CD4-positive, alpha-beta T cell (primary cell): Measurements from ENCODE around the gene PSMD2. TPM values are rescaled to one million over a fixed set of nuclear protein-coding genes. Genes with fewer than 3 reads are reported as not detected.

ENCODE experiments used
- ATAC-seq: fragments of 200-7000 bp; cut with Tn5 transposase; one replicate; pipeline ENCODE4 v1.10.0; 2022; ENCODE audit warnings: mild to moderate bottlenecking; ENCODE audit not compliant: poor library complexity
- CTCF ChIA-PET: fragments of 350-600 bp; sonication (Branson Sonifier 250); formaldehyde crosslinking; loops from one replicate; lab custom pipeline; 2021; ENCODE audit warnings: antibody characterized with exemption, inconsistent platforms; lab: Charles Lee
- POLR2A ChIA-PET: fragments of 350-600 bp; sonication (Branson Sonifier 250); formaldehyde crosslinking; loops from one replicate; lab custom pipeline; 2021; ENCODE audit warnings: antibody characterized with exemption, inconsistent platforms; lab: Charles Lee
- DNase-seq, 14 experiments: peaks; one replicate each; pipeline ENCODE4 v3.0.0-alpha.2; 2013 to 2020; ENCODE audit warnings: mixed read lengths in 2 of 14
- H3K27ac ChIP-seq, 2 donors: one replicate each; pipeline versions ENCODE4 v1.5.1 to v1.7.0; 2013; ENCODE audit warnings: low read length in 2 of 2, low read depth in 1 of 2, mild to moderate bottlenecking in 1 of 2
- H3K27me3 ChIP-seq, 2 experiments: 1 replicate in 1 of 2; 2 replicates in 1 of 2; pipeline versions ENCODE4 v1.6.1 to v1.7.0; 2013; ENCODE audit warnings: low read length in 2 of 2, control low read depth in 1 of 2, mild to moderate bottlenecking in 1 of 2, moderate library complexity in 1 of 2; ENCODE audit not compliant: insufficient read depth in 2 of 2, control insufficient read depth in 1 of 2
- H3K36me3 ChIP-seq: one replicate; pipeline ENCODE4 v1.6.1; 2013; ENCODE audit warnings: low read length, control low read depth; ENCODE audit not compliant: insufficient read depth
- H3K4me1 ChIP-seq: one replicate; pipeline ENCODE4 v1.6.1; 2013; ENCODE audit warnings: low read length, control low read depth; ENCODE audit not compliant: insufficient read depth
- H3K4me3 ChIP-seq: one replicate; pipeline ENCODE4 v1.5.1; 2013; ENCODE audit warnings: mild to moderate bottlenecking, low read length, moderate library complexity
- H3K9me3 ChIP-seq, 2 experiments: 1 replicate in 1 of 2; 2 replicates in 1 of 2; pipeline versions ENCODE4 v1.6.1 to v1.7.0; 2013; ENCODE audit warnings: low read length in 2 of 2, mild to moderate bottlenecking in 2 of 2, control low read depth in 1 of 2, moderate library complexity in 1 of 2; ENCODE audit not compliant: control insufficient read depth in 1 of 2, insufficient read depth in 1 of 2
- H3K27ac Mint-ChIP-seq: one replicate; pipeline ENCODE4 v1.8.0; 2020; ENCODE audit warnings: mixed read lengths
- H3K27me3 Mint-ChIP-seq: one replicate; pipeline ENCODE4 v1.8.0; 2021; ENCODE audit warnings: mixed read lengths
- H3K36me3 Mint-ChIP-seq: one replicate; pipeline ENCODE4 v1.8.0; 2021; ENCODE audit warnings: low read depth, mixed read lengths
- H3K4me1 Mint-ChIP-seq: one replicate; pipeline ENCODE4 v1.8.0; 2021; ENCODE audit warnings: low read depth, mixed read lengths
- H3K4me3 Mint-ChIP-seq: one replicate; pipeline ENCODE4 v1.8.0; 2020; ENCODE audit warnings: mild to moderate bottlenecking, mixed read lengths
- H3K9me3 Mint-ChIP-seq: one replicate; pipeline ENCODE4 v1.8.0; 2020; ENCODE audit warnings: mixed read lengths
- intact Hi-C, 2 experiments: fragments of 100-400 bp; cut with DNase I in 1 of 2; cut with micrococcal nuclease in 1 of 2; formaldehyde crosslinking; loops; one replicate each; pipeline versions ENCODE4 v1.15.1 to v1.9.0; 2023 to 2025; cut with DNase I, micrococcal nuclease
- total RNA-seq, 174 experiments: library from RNA in 2 of 174; stranded (reverse) in 2 of 174; gene quantifications; one replicate each; pipeline ENCODE4 v1.2.3 and lab custom pipeline; 2021 to 2026
- TF ChIP-seq, protein P1 (sequence below): fragments of 200-600 bp; IDR thresholded peaks from one replicate; pipeline ENCODE4 v1.8.0; 2022; ENCODE audit warnings: antibody characterized with exemption, mild to moderate bottlenecking

Gene PSMD2
- total RNA-seq, 2 experiments from 2014 or later: 159 TPM

DNA sequence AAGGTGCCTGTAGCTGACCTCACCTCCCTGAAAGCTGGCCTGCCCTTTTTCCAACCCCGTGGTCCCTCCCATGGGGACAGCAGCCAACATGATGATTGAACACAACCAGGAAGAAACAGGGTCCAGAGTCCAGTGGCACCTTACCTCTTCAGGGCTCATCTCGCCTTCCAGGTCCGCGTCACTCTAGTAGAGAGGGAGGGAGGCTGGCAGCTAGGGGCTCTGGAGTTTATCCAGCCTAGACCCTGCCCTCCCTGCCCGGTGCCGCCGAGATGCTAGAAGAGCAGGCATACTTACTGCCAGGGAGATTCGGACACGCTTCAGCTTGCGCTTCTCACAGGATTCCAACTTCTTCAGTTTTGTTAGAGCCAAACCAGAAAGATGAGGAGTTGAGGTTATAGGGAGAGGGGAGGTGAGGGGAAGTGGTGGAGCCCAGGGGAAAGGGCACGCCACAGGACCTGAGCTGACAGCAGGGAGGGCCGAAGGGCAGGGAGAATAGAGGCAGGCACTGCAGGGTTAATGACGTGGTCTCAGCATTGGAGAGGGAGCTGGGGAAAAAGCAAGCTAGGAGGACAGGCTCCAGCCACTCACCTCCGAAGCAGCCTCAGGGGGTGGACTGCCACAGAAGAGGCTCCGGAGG is 53.2 kb downstream of the PSMD2 start:
- Mint-ChIP-seq H3K36me3 (no peaks in the 10 kb centered on the region), H3K4me3 (no peak overlapping the region), H3K27me3 (no peaks in the 10 kb centered on the region), H3K27ac (no peak overlapping the region), H3K9me3 (no peaks in the 10 kb centered on the region), H3K4me1 (no peaks in the 10 kb centered on the region)
- peaks cover 8% of the 10 kb centered on the region for H3K4me1 ChIP-seq
- no peaks in the 10 kb centered on the region for H3K27me3 ChIP-seq
- intact Hi-C loops: loop anchor here in 1 of 2 experiments (5.0 kb wide), 1 partner anchor 190 kb away; no protein-coding TSS in a partner anchor
- peak in 1 of 14 experiments; percentile 7 for DNase-seq
- H3K36me3 ChIP-seq: no peaks in the 10 kb centered on the region
- no peaks in the 10 kb centered on the region for H3K9me3 ChIP-seq
- H3K4me3 ChIP-seq: no peak overlapping the region
- H3K27ac ChIP-seq: no peak overlapping the region
- ChIA-PET POLR2A (no interaction called here), CTCF (interaction anchor here (1.6 kb wide), 1 partner anchor 161 kb away, joined by 3 read pairs; no protein-coding TSS in a partner anchor)
- ATAC-seq: no peak
- TF ChIP-seq, protein P1, sequence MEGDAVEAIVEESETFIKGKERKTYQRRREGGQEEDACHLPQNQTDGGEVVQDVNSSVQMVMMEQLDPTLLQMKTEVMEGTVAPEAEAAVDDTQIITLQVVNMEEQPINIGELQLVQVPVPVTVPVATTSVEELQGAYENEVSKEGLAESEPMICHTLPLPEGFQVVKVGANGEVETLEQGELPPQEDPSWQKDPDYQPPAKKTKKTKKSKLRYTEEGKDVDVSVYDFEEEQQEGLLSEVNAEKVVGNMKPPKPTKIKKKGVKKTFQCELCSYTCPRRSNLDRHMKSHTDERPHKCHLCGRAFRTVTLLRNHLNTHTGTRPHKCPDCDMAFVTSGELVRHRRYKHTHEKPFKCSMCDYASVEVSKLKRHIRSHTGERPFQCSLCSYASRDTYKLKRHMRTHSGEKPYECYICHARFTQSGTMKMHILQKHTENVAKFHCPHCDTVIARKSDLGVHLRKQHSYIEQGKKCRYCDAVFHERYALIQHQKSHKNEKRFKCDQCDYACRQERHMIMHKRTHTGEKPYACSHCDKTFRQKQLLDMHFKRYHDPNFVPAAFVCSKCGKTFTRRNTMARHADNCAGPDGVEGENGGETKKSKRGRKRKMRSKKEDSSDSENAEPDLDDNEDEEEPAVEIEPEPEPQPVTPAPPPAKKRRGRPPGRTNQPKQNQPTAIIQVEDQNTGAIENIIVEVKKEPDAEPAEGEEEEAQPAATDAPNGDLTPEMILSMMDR: no peak

- ATAC-seq: no peak
- no peaks in the 10 kb centered on the region for H3K27me3 Mint-ChIP-seq
- no peaks in the 10 kb centered on the region for H3K27me3 ChIP-seq
- H3K36me3 Mint-ChIP-seq: no peaks in the 10 kb centered on the region
- intact Hi-C loops: loop anchor here in 1 of 2 experiments (5.0 kb wide), 1 partner anchor 189 kb away; no protein-coding TSS in a partner anchor
- TF ChIP-seq, protein P1: no peak
- H3K9me3 ChIP-seq: no peaks in the 10 kb centered on the region
- H3K4me3 ChIP-seq: no peak overlapping the region
- POLR2A ChIA-PET: no interaction called here
- H3K27ac Mint-ChIP-seq: no peak overlapping the region
- H3K36me3 ChIP-seq: no peaks in the 10 kb centered on the region
- CTCF ChIA-PET: interaction anchor here (2.8 kb wide), 1 partner anchor 161 kb away, joined by 8 read pairs; no protein-coding TSS in a partner anchor
- H3K4me1 ChIP-seq: peaks cover 8% of the 10 kb centered on the region
- H3K4me1 Mint-ChIP-seq: no peaks in the 10 kb centered on the region
- no peaks in the 10 kb centered on the region for H3K9me3 Mint-ChIP-seq
- no peak overlapping the region for H3K4me3 Mint-ChIP-seq
- DNase-seq: peak in 1 of 14 experiments; percentile 20
- no peak overlapping the region for H3K27ac ChIP-seq
These were observed 54.0 kb downstream of the PSMD2 start for GRCh38 chr3:184352897-184353545.

DNA sequence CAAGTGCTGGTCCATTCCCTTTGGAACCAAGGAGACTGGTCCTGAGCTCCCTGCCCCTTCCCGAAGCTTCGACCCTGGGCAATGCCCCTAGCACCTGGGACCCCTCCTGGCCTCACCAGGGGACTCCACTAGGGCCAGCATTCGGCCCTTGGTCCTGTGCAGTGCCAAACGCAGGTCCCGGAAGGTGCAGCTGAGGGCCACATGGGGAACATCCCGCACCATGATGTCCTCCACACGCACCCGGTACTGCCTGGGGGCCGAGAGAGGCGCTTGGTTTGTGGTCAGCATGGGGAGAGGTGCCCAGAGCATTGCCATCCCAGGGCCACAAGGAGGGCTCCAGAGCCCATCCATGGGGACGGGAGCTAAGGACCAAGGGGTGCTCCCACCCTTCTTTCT is 54.5 kb downstream of the PSMD2 start:
- H3K36me3 ChIP-seq: no peaks in the 10 kb centered on the region
- no peaks in the 10 kb centered on the region for H3K4me1 Mint-ChIP-seq
- no peaks in the 10 kb centered on the region for H3K36me3 Mint-ChIP-seq
- no peaks in the 10 kb centered on the region for H3K9me3 Mint-ChIP-seq
- H3K4me3 ChIP-seq: no peak overlapping the region
- no peaks in the 10 kb centered on the region for H3K27me3 Mint-ChIP-seq
- no peak overlapping the region for H3K27ac ChIP-seq
- no peaks in the 10 kb centered on the region for H3K9me3 ChIP-seq
- CTCF ChIA-PET: interaction anchor here (0.6 to 2.8 kb wide), 3 partner anchors 16 to 160 kb away, joined by 3 to 8 read pairs (median 5); partner anchors contain the start of gene FAM131A
- no peaks in the 10 kb centered on the region for H3K27me3 ChIP-seq
- TF ChIP-seq, protein P1: no peak
- intact Hi-C loops: loop anchor here in 1 of 2 experiments (5.0 kb wide), 1 partner anchor 189 kb away; no protein-coding TSS in a partner anchor
- DNase-seq (no peak), ATAC-seq (no peak)
- H3K4me1 ChIP-seq: peaks cover 8% of the 10 kb centered on the region
- no peak overlapping the region for H3K27ac Mint-ChIP-seq
- POLR2A ChIA-PET: interaction anchor here (0.5 kb wide), 1 partner anchor 594 kb away, joined by 3 read pairs; no protein-coding TSS in a partner anchor
- H3K4me3 Mint-ChIP-seq: no peak overlapping the region
